ENCODE results near the gene SLC18B1.

DNA sequence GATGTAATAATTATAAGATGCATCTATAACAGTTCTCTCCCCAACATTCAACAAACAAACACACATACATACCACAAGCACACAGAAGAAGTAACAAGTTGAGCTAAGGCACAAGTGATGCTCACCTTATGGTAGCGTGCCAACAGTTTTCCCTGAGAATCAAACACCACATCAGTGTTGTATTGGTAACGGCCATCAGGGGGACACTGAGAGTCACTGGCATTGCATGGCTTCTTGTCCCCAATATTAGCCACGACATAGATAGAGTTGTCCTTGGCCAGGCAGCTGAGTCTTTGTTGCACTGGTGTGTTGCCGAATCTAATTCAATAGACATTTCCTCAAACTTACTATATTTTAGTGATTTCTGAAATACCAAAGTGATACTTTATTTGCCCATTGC lies 69.8 kb downstream of the SLC18B1 start:
- TF ChIP-seq, protein P1, sequence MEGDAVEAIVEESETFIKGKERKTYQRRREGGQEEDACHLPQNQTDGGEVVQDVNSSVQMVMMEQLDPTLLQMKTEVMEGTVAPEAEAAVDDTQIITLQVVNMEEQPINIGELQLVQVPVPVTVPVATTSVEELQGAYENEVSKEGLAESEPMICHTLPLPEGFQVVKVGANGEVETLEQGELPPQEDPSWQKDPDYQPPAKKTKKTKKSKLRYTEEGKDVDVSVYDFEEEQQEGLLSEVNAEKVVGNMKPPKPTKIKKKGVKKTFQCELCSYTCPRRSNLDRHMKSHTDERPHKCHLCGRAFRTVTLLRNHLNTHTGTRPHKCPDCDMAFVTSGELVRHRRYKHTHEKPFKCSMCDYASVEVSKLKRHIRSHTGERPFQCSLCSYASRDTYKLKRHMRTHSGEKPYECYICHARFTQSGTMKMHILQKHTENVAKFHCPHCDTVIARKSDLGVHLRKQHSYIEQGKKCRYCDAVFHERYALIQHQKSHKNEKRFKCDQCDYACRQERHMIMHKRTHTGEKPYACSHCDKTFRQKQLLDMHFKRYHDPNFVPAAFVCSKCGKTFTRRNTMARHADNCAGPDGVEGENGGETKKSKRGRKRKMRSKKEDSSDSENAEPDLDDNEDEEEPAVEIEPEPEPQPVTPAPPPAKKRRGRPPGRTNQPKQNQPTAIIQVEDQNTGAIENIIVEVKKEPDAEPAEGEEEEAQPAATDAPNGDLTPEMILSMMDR (conservative IDR thresholded peaks at IDR 0.05) = peak; percentile 2; the same call in 1 of the 2 replicates
- no peak for TF ChIP-seq ZFX (IDR thresholded peaks at IDR 0.05)

Measured in C4-2B (cell line).